ENCODE results near the gene TMEM125. TPM values are rescaled to one million over a fixed set of nuclear protein-coding genes. Genes with fewer than 3 reads are reported as not detected.

Gene TMEM125
- total and polyA plus RNA-seq, 10 of the 15 experiments (the other 5 are each of a cell fraction or from before 2014, with no cell fraction given): 0.28 TPM; not detected in 9

DNA sequence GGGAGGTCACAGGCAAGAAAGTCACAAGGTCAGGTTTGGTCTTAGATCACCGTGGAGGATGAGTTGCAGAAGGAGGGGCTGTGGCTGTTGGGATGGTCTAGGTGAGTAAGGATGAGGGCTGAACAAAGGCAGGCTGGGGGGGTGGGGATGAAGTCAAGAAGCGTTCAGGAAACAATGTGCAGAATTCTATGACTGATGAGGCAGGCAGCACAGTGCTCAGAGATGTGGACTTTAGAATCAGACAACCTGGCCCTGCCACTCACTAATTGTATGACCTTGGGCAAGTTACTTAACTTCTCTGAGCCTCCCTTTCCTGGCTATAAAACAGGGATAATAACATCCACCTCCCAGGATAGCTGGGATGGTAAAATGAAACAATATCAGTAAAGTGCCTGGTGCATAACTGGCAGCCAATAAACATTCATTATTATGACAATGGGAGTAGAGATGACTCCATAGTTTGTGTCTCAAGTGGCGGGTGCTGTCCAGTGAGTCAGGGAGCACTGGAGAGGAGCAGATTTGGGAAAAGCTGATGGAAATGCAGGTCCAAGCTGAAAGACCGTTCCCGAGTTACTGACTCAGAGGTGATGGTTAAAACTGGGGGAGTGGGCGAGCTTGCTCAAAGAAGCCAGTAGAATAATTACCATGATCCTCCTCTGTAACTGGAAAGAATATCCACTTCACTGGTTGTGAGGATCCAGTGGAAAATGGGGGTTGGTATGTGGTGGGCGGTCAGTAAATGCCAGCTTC is 33.1 kb downstream of the TMEM125 start:
- ATAC-seq: no peak

More for the DNA sequence above, 33.1 kb downstream of the TMEM125 start:
- TF ChIP-seq JUNB (IDR thresholded peaks at IDR 0.05) (no peak), ATF2 (IDR thresholded peaks at IDR 0.05; ENCODE audit: low read length) (no peak)
- no peaks in the 10 kb centered on the region for H3K9me3 ChIP-seq (replicated peaks; ENCODE audit: control insufficient read depth, insufficient read depth, low read length)
- intact Hi-C loops (cut with micrococcal nuclease; ENCODE audit: unreplicated experiment): no loop called here
- no peak for DNase-seq (ENCODE audit: low read depth, low spot score)
- H3K79me2 ChIP-seq (ENCODE audit: control insufficient read depth, insufficient read depth, low read length): no peaks in the 10 kb centered on the region
- H3K36me3 ChIP-seq (ENCODE audit: control insufficient read depth in 2 of 2, insufficient read depth in 2 of 2, low read length in 1 of 2): no peaks in the 10 kb centered on the region
- FAIRE-seq: no peak
- ChIA-PET CTCF (interaction anchor here (0.6 to 1.2 kb wide), 3 partner anchors 64 to 151 kb away, joined by 3 to 4 read pairs (median 3); partner anchors contain the start of gene HYI), RAD21 (ENCODE audit: unreplicated experiment) (interaction anchor here (0.6 to 1.2 kb wide), 3 partner anchors 63 to 331 kb away, joined by 3 read pairs; no protein-coding TSS in a partner anchor), SMC1A (ENCODE audit: uncharacterized antibody, unreplicated experiment) (interaction anchor here (0.7 to 1.2 kb wide), 5 partner anchors 17 to 72 kb away, joined by 3 to 4 read pairs (median 3); partner anchors contain the start of gene C1orf210), POLR2A (no interaction called here)
- no TSS peak for BruUV-seq (replicated peaks)
- no peaks in the 10 kb centered on the region for H3K4me1 ChIP-seq (ENCODE audit: control insufficient read depth, insufficient read depth, low read length)
- WGBS (ENCODE audit: insufficient coverage, insufficient replicate concordance, low lambda C conversion rate, missing lambda C conversion rate): 19% methylated on average over 7 of the region's 7 CpGs
- H2AFZ ChIP-seq (ENCODE audit: control insufficient read depth, low read depth, low read length): no peak overlapping the region
- H3K27me3 ChIP-seq (replicated peaks in 1 of 2; ENCODE audit: control insufficient read depth in 2 of 2, insufficient read depth in 2 of 2, low read length in 1 of 2): no peaks in the 10 kb centered on the region
- no peak overlapping the region for H3K4me3 ChIP-seq
- in situ Hi-C loops (cut with MboI): no loop called here
- H3K4me2 ChIP-seq (ENCODE audit: control insufficient read depth, insufficient read depth): no peak overlapping the region
- no peak overlapping the region for H3K9ac ChIP-seq (ENCODE audit: control insufficient read depth, insufficient read depth, low read length)
- no peak overlapping the region for H3K27ac ChIP-seq (ENCODE audit: control insufficient read depth, insufficient read depth)
- no peaks in the 10 kb centered on the region for H4K20me1 ChIP-seq (ENCODE audit: control insufficient read depth, insufficient read depth)

Measured in GM12878 (cell line).